A549 (cell line): ENCODE measurements around the gene FBXO47. TPM values are rescaled to one million over a fixed set of nuclear protein-coding genes. Genes with fewer than 3 reads are reported as not detected.
A peak's percentile ranks its signal among the peaks of the same experiment; 100 is the strongest.
"Not testable (repeated sequence)": the region's sequence is repeated elsewhere in the genome, so short reads cannot be mapped to it uniquely, and the experiment has no call there.

Experiments used
- ATAC-seq, 2 experiments: fragments of 200-7000 bp in 1 of 2; fragments of >200 bp in 1 of 2; cut with Nextera tagmentation in 1 of 2; cut with Tn5 transposase in 1 of 2; 3 replicates each; pipeline versions ENCODE4 v1.8.0 to v1.9.1; 2018 to 2020; ENCODE audit warnings: mild to moderate bottlenecking in 1 of 2, moderate library complexity in 1 of 2
- CTCF ChIA-PET: fragments of 300-600 bp; sonication (Branson Sonifier 250); formaldehyde crosslinking; extraction: SDS; loops from one replicate; lab custom pipeline; 2021; ENCODE audit warnings: antibody characterized with exemption, inconsistent platforms; lab: Yijun Ruan, JAX
- POLR2A ChIA-PET: fragments of 350-600 bp; formaldehyde crosslinking; extraction: SDS; loops from one replicate; lab custom pipeline; 2021; ENCODE audit warnings: antibody characterized with exemption, inconsistent platforms; lab: Yijun Ruan, JAX
- DNase-seq, 2 experiments: peaks; one replicate each; pipeline versions ENCODE4 v3.0.0 to v3.0.0-alpha.2; 2011 to 2016; ENCODE audit warnings: low read depth in 1 of 2, low spot score in 1 of 2
- FAIRE-seq: peaks from 2 replicates; lab custom pipeline; 2011; peaks lifted over from hg19 to GRCh38; lab: Jason Lieb, UNC
- H3K27ac ChIP-seq, 2 experiments: fragments of >200 bp; sonication (Bioruptor Twin); formaldehyde crosslinking; 3 replicates each; pipeline ENCODE4 v1.5.1; 2016 to 2017
- H3K4me1 ChIP-seq: fragments of >200 bp; sonication (Bioruptor Twin); formaldehyde crosslinking; 3 replicates; pipeline ENCODE4 v1.6.1; 2016
- H3K4me2 ChIP-seq: fragments of >200 bp; sonication (Bioruptor Twin); formaldehyde crosslinking; 3 replicates; pipeline ENCODE4 v1.6.1; 2016
- H3K4me3 ChIP-seq: fragments of >200 bp; sonication (Bioruptor Twin); formaldehyde crosslinking; 3 replicates; pipeline ENCODE4 v1.5.1; 2016
- H3K9me3 ChIP-seq: fragments of >200 bp; sonication (Bioruptor Twin); formaldehyde crosslinking; 3 replicates; pipeline ENCODE4 v1.6.1; 2016
- ATOH8 ChIP-seq: fragments of 250-450 bp; sonication (Bioruptor Pico); IDR thresholded peaks from 2 replicates; pipeline ENCODE4 v1.5.0; 2020; ENCODE audit warnings: low read depth, mild to moderate bottlenecking, moderate library complexity
- CEBPB ChIP-seq, 2 experiments: fragments of >200 bp in 1 of 2; sonication (Bioruptor Twin) in 1 of 2; formaldehyde crosslinking in 1 of 2; IDR thresholded peaks; 2 replicates each; pipeline ENCODE4 v1.6.1; 2012 to 2016
- CHD2 ChIP-seq: fragments of 150-350 bp; IDR thresholded peaks from 2 replicates; pipeline ENCODE4 v1.6.1; 2014; ENCODE audit warnings: low read length; ENCODE audit not compliant: partially characterized antibody
- CHD4 ChIP-seq: fragments of 200-600 bp; sonication (generic); IDR thresholded peaks from 2 replicates; pipeline ENCODE4 v1.6.1; 2016; ENCODE audit warnings: antibody characterized with exemption, mild to moderate bottlenecking, borderline replicate concordance
- CTCF ChIP-seq: fragments of >200 bp; sonication (Bioruptor Twin); formaldehyde crosslinking; IDR thresholded peaks from 3 replicates; pipeline ENCODE4 v1.5.1; 2016
- E2F6 ChIP-seq: IDR thresholded peaks from 2 replicates; pipeline ENCODE4 v1.6.1; 2012; ENCODE audit warnings: low read depth, borderline replicate concordance
- EHMT2 ChIP-seq: fragments of 200-600 bp; sonication (generic); IDR thresholded peaks from 2 replicates; pipeline ENCODE4 v1.6.1; 2016; ENCODE audit warnings: antibody characterized with exemption, low read depth, mild to moderate bottlenecking, moderate library complexity
- ESRRA ChIP-seq: fragments of 150-350 bp; IDR thresholded peaks from 2 replicates; pipeline ENCODE4 v1.6.1; 2014; ENCODE audit warnings: mild to moderate bottlenecking, low read length, borderline replicate concordance
- HDAC2 ChIP-seq: fragments of 200-600 bp; sonication (generic); IDR thresholded peaks from 2 replicates; pipeline ENCODE4 v1.6.1; 2016
- HMGXB4 ChIP-seq: fragments of 250-450 bp; sonication (Bioruptor Pico); IDR thresholded peaks from 2 replicates; pipeline ENCODE4 v1.5.0; 2021; ENCODE audit warnings: mild to moderate bottlenecking, moderate library complexity, borderline replicate concordance
- JUNB ChIP-seq: fragments of >200 bp; sonication (Bioruptor Twin); formaldehyde crosslinking; IDR thresholded peaks from 2 replicates; pipeline ENCODE4 v1.6.1; 2016
- MAX ChIP-seq: IDR thresholded peaks from 2 replicates; pipeline ENCODE4 v1.6.1; 2012
- MAZ ChIP-seq: fragments of 150-350 bp; IDR thresholded peaks from 2 replicates; pipeline ENCODE4 v1.6.1; 2014; ENCODE audit warnings: antibody characterized with exemption, low read depth, low read length, borderline replicate concordance
- NR3C1 ChIP-seq: fragments of >200 bp; sonication (Bioruptor Twin); formaldehyde crosslinking; IDR thresholded peaks from 3 replicates; pipeline ENCODE4 v1.6.1; 2017
- RCOR1 ChIP-seq: fragments of 150-350 bp; IDR thresholded peaks from 2 replicates; pipeline ENCODE4 v1.6.1; 2014; ENCODE audit warnings: antibody characterized with exemption, low read length, low read depth
- SMC3 ChIP-seq: fragments of >200 bp; sonication (Bioruptor Twin); formaldehyde crosslinking; IDR thresholded peaks from 3 replicates; pipeline ENCODE4 v1.6.1; 2018; ENCODE audit warnings: inconsistent platforms
- ZFP36 ChIP-seq: fragments of 450-650 bp; IDR thresholded peaks from 2 replicates; pipeline ENCODE4 v1.6.1; 2014; ENCODE audit warnings: borderline replicate concordance; ENCODE audit not compliant: partially characterized antibody
- WGBS: methylation state at CpG from one replicate; pipeline ENCODE4 v1.1.6; 2017; ENCODE audit errors: missing lambda C conversion rate; 5-methylcytosine and 5-hydroxymethylcytosine counted together
- polyA plus RNA-seq, 4 experiments: library from polyadenylated mRNA; depleted of rRNA in 3 of 4; stranded (reverse); fragments of >200 nt; fragmentation: RNase III in 1 of 4; extraction: RNeasy Plus Mini Kit Qiagen cat#74134 plus additional on column Dnase treatment in 1 of 4; gene quantifications; 2 replicates in 3 of 4; 3 replicates in 1 of 4; pipeline ENCODE4 v1.2.3, GENCODE V29; 2011 to 2017

Gene FBXO47
- polyA plus RNA-seq, 2 of the 4 experiments (the other 2 are of a cell fraction) = 0.04 TPM; not detected in 1

GRCh38 chr17:38912221-38912813 is 54.9 kb downstream of the FBXO47 start:
- ChIA-PET CTCF (interaction anchor here (0.9 to 11.8 kb wide), 5 partner anchors 10 to 332 kb away, joined by 3 to 90 read pairs (median 3); partner anchors contain the start of gene LASP1), POLR2A (no interaction called here)
- FAIRE-seq (no peak), DNase-seq (no peak), ATAC-seq (no peak)
- Histone ChIP-seq H3K27ac (peak overlapping the region in 1 of 2 experiments; percentile 39; a peak in 1 of 6 replicates), H3K4me2 (no peak overlapping the region), H3K4me1 (peaks cover 34% of the 10 kb centered on the region), H3K9me3 (no peaks in the 10 kb centered on the region), H3K4me3 (no peak overlapping the region)
- 90% methylated on average over 13 of the region's 13 CpGs for WGBS
- no peak for TF ChIP-seq EHMT2

- Histone ChIP-seq H3K27ac (peak overlapping the region in 1 of 2 experiments; percentile 39; a peak in 1 of 6 replicates), H3K4me1 (peaks cover 35% of the 10 kb centered on the region)
- H3K9me3 ChIP-seq, H3K4me3 ChIP-seq, DNase-seq, FAIRE-seq, ATAC-seq, H3K4me2 ChIP-seq, POLR2A ChIA-PET: not testable (repeated sequence)
- CTCF ChIA-PET = interaction anchor here (0.9 to 11.8 kb wide), 3 partner anchors 10 to 40 kb away, joined by 3 to 90 read pairs (median 4); partner anchors contain the start of gene LASP1
- WGBS = 94% methylated on average over 8 of the region's 8 CpGs
Measured at GRCh38 chr17:38911731-38912081, 55.5 kb downstream of the FBXO47 start.

- Histone ChIP-seq H3K27ac (peak overlapping the region in 1 of 2 experiments; percentile 13; a peak in 1 of 6 replicates), H3K9me3 (no peaks in the 10 kb centered on the region), H3K4me3 (no peak overlapping the region), H3K4me2 (no peak overlapping the region), H3K4me1 (peaks cover 40% of the 10 kb centered on the region)
- FAIRE-seq (no peak), DNase-seq (no peak), ATAC-seq (no peak)
- WGBS = 89% methylated on average over 10 of the region's 10 CpGs
- CTCF ChIA-PET = interaction anchor here (0.6 to 11.8 kb wide), 5 partner anchors 9 to 39 kb away, joined by 3 to 90 read pairs (median 4); partner anchors contain the start of gene LASP1
- POLR2A ChIA-PET = no interaction called here
- no peak for TF ChIP-seq EHMT2
- no peak for TF ChIP-seq CHD2
- TF ChIP-seq HMGXB4 (CRISPR knock-in tag) = no peak
- no peak for TF ChIP-seq ESRRA
Measured at GRCh38 chr17:38911081-38911730, 56.0 kb downstream of the FBXO47 start.

- Histone ChIP-seq H3K4me1 (peaks cover 45% of the 10 kb centered on the region), H3K4me3 (no peak overlapping the region), H3K9me3 (no peaks in the 10 kb centered on the region), H3K4me2 (no peak overlapping the region), H3K27ac (no peak overlapping the region)
- CTCF ChIA-PET = interaction anchor here (0.6 to 11.8 kb wide), 4 partner anchors 10 to 38 kb away, joined by 3 to 90 read pairs (median 16); partner anchors contain the start of gene LASP1
- ATAC-seq (no peak), DNase-seq (no peak), FAIRE-seq (no peak)
- 90% methylated on average over 5 of the region's 5 CpGs for WGBS
- POLR2A ChIA-PET = no interaction called here
- TF ChIP-seq SMC3 (no peak), MAX (no peak)
Measured at GRCh38 chr17:38910325-38910724, 56.9 kb downstream of the FBXO47 start.

GRCh38 chr17:38908676-38909181 is 58.5 kb downstream of the FBXO47 start:
- Histone ChIP-seq H3K27ac (peak overlapping the region in 1 of 2 experiments; percentile 20; a peak in 2 of 6 replicates), H3K4me2 (no peak overlapping the region), H3K9me3 (no peaks in the 10 kb centered on the region), H3K4me1 (peaks cover 29% of the 10 kb centered on the region), H3K4me3 (no peak overlapping the region)
- 71% methylated on average over 8 of the region's 8 CpGs for WGBS
- no peak for FAIRE-seq
- DNase-seq = no peak
- POLR2A ChIA-PET = no interaction called here
- ATAC-seq = peak in 1 of 2 experiments; percentile 4; a peak in 2 of 6 replicates
- CTCF ChIA-PET = interaction anchor here (0.5 to 11.8 kb wide), 6 partner anchors 8 to 256 kb away, joined by 3 to 90 read pairs (median 4); partner anchors contain the start of gene LASP1
- TF ChIP-seq CTCF = no peak
- no peak for TF ChIP-seq NR3C1
- TF ChIP-seq HDAC2 = no peak
- no peak for TF ChIP-seq CEBPB (IDR thresholded peaks at IDR 0.05)
- TF ChIP-seq ATOH8 (CRISPR knock-in tag) = no peak
- TF ChIP-seq E2F6 = no peak
- no peak for TF ChIP-seq CHD4
- no peak for TF ChIP-seq EHMT2
- no peak for TF ChIP-seq JUNB
- TF ChIP-seq SMC3 = no peak
- no peak for TF ChIP-seq RCOR1
- TF ChIP-seq ZFP36 = no peak
- no peak for TF ChIP-seq ESRRA
- no peak for TF ChIP-seq MAZ
